Caco-2 (cell line): ENCODE measurements around the gene SHFL. TPM values are rescaled to one million over a fixed set of nuclear protein-coding genes. Genes with fewer than 3 reads are reported as not detected.

ENCODE experiments used
- Bru-seq: library from RNA; stranded (reverse); fragments of 400-500 nt; gene quantifications from one replicate; lab custom pipeline; 2021; lab: Mats Ljungman, UMichigan
- BruChase-seq, 2 experiments: library from RNA; stranded (reverse); fragments of 400-500 nt; gene quantifications; one replicate each; lab custom pipeline; 2021; lab: Mats Ljungman, UMichigan
- BruUV-seq: library from RNA; stranded (reverse); fragments of 400-500 nt; replicated peaks from 2 replicates; lab custom pipeline; 2021; lab: Mats Ljungman, UMichigan
- CTCF ChIA-PET: fragments of 300-600 bp; sonication (Branson Sonifier 250); formaldehyde crosslinking; loops from one replicate; lab custom pipeline; 2022; ENCODE audit warnings: antibody characterized with exemption; lab: Charles Lee
- POLR2A ChIA-PET: fragments of 300-600 bp; sonication (Branson Sonifier 250); formaldehyde crosslinking; loops from one replicate; lab custom pipeline; 2022; ENCODE audit warnings: antibody characterized with exemption; lab: Charles Lee
- DNase-seq, 2 experiments: peaks; one replicate each; pipeline versions ENCODE4 v3.0.0 to v3.0.0-alpha.2; 2020 to 2022
- H3K27me3 ChIP-seq: replicated peaks from 2 replicates; pipeline ENCODE4 v1.6.0; 2011; ENCODE audit warnings: low read length; ENCODE audit not compliant: control insufficient read depth, insufficient read depth
- H3K36me3 ChIP-seq: 2 replicates; pipeline ENCODE4 v1.5.1; 2011; ENCODE audit warnings: low read length; ENCODE audit not compliant: control insufficient read depth, insufficient read depth
- H3K4me1 ChIP-seq: fragments of 250-450 bp; sonication (Bioruptor Pico); 2 replicates; pipeline ENCODE4 v1.5.1; 2020; ENCODE audit warnings: mild to moderate bottlenecking
- H3K4me3 ChIP-seq: 2 replicates; pipeline ENCODE4 v1.5.1; 2011; ENCODE audit warnings: low read depth, mild to moderate bottlenecking, control low read depth, low read length
- H3K9me3 ChIP-seq: fragments of 250-450 bp; sonication (Bioruptor Pico); 2 replicates; pipeline ENCODE4 v1.5.1; 2020; ENCODE audit warnings: mild to moderate bottlenecking, moderate library complexity
- H3K27ac Mint-ChIP-seq: one replicate; pipeline ENCODE4 v1.8.0; 2022; ENCODE audit warnings: mixed read lengths; ENCODE audit not compliant: unreplicated experiment
- H3K27me3 Mint-ChIP-seq: one replicate; pipeline ENCODE4 v1.8.0; 2022; ENCODE audit warnings: mixed read lengths; ENCODE audit not compliant: insufficient read depth, unreplicated experiment
- H3K36me3 Mint-ChIP-seq: one replicate; pipeline ENCODE4 v1.8.0; 2022; ENCODE audit warnings: mild to moderate bottlenecking, mixed read lengths; ENCODE audit not compliant: insufficient read depth, unreplicated experiment
- H3K4me1 Mint-ChIP-seq: one replicate; pipeline ENCODE4 v1.8.0; 2022; ENCODE audit warnings: low read depth, mixed read lengths; ENCODE audit not compliant: unreplicated experiment
- H3K4me3 Mint-ChIP-seq: one replicate; pipeline ENCODE4 v1.8.0; 2022; ENCODE audit warnings: mild to moderate bottlenecking, moderate library complexity, mixed read lengths; ENCODE audit not compliant: unreplicated experiment
- H3K9me3 Mint-ChIP-seq: one replicate; pipeline ENCODE4 v1.8.0; 2022; ENCODE audit warnings: mixed read lengths; ENCODE audit not compliant: unreplicated experiment
- intact Hi-C: fragments of 100-400 bp; cut with micrococcal nuclease; formaldehyde crosslinking; loops from one replicate; pipeline ENCODE4 v1.10.0; 2022; ENCODE audit not compliant: unreplicated experiment
- long read RNA-seq: library from polyadenylated mRNA; stranded (forward); transcript quantifications from one replicate; pipeline ENCODE4 v2.0.0, GENCODE V29; 2022
- total RNA-seq: library from RNA; stranded (reverse); gene quantifications from 2 replicates; pipeline ENCODE4 v1.2.3, GENCODE V29; 2022
- TF ChIP-seq, protein P1 (sequence below), 2 experiments: fragments of 200-600 bp in 1 of 2; IDR thresholded peaks; 1 replicate in 1 of 2; 2 replicates in 1 of 2; pipeline versions ENCODE4 v1.5.1 to v1.8.0; 2011 to 2022; ENCODE audit warnings: antibody characterized with exemption in 1 of 2, control low read depth in 1 of 2, inconsistent platforms in 1 of 2, low read depth in 1 of 2, low read length in 1 of 2, mild to moderate bottlenecking in 1 of 2, moderate library complexity in 1 of 2; ENCODE audit not compliant: insufficient read depth in 1 of 2, severe bottlenecking in 1 of 2, unreplicated experiment in 1 of 2

The SHFL gene
- total RNA-seq (3.6 and 6.2 TPM in 2 replicates), Bru-seq, nascent RNA (percentile 35 among the genes with signal in this experiment), BruChase-seq, experiment 1, labeled RNA remaining after a 2-hour chase (percentile 37 among the genes with signal in this experiment), BruChase-seq, experiment 2, labeled RNA remaining after a 6-hour chase (percentile 38 among the genes with signal in this experiment)
- long read RNA-seq, transcript C19orf66-203 (7 exons, 2,079 nt), result major isoform, 6 of 9 reads
- long read RNA-seq, partial matches to known transcripts, result 0 of 9 reads
- long read RNA-seq, other reads (novel, unspliced or antisense), result 1 of 9 reads

DNA sequence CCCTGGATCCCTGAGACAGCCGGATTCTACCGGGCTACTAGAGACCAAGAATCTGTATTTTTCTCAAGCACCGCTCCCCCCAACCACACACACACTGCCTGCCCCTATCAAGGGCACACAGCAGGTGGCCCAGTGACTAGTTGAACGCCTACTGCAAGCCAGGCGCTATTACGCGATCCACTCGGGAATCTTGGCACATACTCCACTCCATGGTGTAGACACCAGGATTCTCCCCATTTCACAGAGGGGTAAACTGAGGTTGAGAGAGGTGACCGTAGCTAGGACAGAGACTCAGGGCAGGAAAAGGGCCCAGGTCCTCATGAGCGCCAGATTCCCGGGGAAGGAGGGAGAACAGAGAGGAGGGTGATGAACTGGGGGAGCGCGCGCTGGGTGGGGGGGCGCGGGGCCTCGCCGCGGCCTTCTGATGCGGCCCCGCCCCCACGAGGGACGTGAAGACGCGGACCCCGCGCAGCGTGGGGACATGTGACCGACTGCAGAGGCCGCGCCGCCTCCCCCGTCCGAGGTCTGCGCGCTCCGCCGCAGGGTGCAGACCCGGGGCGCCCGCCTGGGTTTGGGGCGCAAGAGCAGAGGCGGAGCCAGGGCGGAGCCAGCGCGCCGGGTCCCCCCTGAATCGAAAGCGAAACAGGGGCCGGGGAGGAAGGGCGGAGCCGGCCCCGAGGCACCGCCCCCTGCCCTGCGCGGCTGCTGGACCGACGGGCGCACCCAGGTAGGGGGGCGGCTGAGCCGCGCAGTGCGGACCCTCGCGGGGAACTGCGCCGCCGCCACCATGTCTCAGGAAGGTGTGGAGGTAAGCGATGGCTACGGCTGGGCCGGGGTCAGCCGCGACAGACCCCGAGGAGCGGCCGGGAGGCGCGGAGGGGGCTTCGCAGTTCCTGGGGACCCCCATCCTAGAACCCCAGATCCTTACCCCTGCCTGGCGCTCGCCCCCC lies at the start of gene SHFL:
Gene SHFL (plus strand): TSS at position 677 of the 950 bp plus-strand sequence. CDS start 111 bp downstream, at position 788.
- H3K27me3 Mint-ChIP-seq, result no peaks in the 10 kb centered on the region
- no peak within 1 kb of the TSS for H3K27ac Mint-ChIP-seq
- BruUV-seq, result no TSS peak
- TF ChIP-seq, protein P1, sequence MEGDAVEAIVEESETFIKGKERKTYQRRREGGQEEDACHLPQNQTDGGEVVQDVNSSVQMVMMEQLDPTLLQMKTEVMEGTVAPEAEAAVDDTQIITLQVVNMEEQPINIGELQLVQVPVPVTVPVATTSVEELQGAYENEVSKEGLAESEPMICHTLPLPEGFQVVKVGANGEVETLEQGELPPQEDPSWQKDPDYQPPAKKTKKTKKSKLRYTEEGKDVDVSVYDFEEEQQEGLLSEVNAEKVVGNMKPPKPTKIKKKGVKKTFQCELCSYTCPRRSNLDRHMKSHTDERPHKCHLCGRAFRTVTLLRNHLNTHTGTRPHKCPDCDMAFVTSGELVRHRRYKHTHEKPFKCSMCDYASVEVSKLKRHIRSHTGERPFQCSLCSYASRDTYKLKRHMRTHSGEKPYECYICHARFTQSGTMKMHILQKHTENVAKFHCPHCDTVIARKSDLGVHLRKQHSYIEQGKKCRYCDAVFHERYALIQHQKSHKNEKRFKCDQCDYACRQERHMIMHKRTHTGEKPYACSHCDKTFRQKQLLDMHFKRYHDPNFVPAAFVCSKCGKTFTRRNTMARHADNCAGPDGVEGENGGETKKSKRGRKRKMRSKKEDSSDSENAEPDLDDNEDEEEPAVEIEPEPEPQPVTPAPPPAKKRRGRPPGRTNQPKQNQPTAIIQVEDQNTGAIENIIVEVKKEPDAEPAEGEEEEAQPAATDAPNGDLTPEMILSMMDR (IDR thresholded peaks at IDR 0.05; ENCODE audit: insufficient read depth in 1 of 2, low read depth in 1 of 2, low read length in 1 of 2, severe bottlenecking in 1 of 2, unreplicated experiment in 1 of 2), result no peak
- peak within 1 kb of the TSS; percentile 89 for H3K4me3 Mint-ChIP-seq
- no peaks in the 10 kb centered on the region for H3K4me1 ChIP-seq
- H3K9me3 Mint-ChIP-seq, result no peaks in the 10 kb centered on the region
- no peaks in the 10 kb centered on the region for H3K27me3 ChIP-seq
- CTCF ChIA-PET, result no interaction called here
- H3K4me1 Mint-ChIP-seq, result no peaks in the 10 kb centered on the region
- H3K9me3 ChIP-seq, result no peaks in the 10 kb centered on the region
- DNase-seq, result peak in 1 of 2 experiments; percentile 63
- POLR2A ChIA-PET, result no interaction called here
- no peaks in the 10 kb centered on the region for H3K36me3 Mint-ChIP-seq
- intact Hi-C loops, result no loop called here
- H3K4me3 ChIP-seq, result peak within 1 kb of the TSS; percentile 72
- H3K36me3 ChIP-seq, result no peaks in the 10 kb centered on the region

DNA sequence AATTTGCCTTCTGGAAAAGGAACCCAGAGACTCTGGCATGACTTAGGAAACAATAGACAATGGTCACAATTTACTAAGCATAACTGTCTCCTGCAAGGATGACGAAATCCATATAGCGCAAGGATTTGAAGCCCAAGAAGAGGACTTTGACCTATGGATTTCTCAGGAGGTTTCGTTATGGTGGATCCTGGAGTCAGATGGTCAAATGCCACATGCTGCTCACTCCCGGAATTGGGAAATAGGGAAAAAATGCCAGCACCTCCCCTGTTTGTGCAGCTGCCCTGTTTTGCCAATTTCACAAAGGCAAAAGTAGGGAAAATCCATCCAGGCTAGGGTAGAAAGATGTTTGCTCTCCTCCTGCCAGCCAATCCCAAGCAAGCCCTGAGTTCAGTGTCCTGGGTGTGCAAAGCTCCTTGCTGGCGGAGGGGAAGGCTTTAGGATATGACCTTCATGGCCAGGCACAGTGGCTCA lies 49.5 kb upstream of the SHFL start:
- Mint-ChIP-seq H3K27ac (no peak overlapping the region), H3K9me3 (no peaks in the 10 kb centered on the region), H3K27me3 (peaks cover 15% of the 10 kb centered on the region), H3K4me1 (peaks cover 10% of the 10 kb centered on the region), H3K4me3 (no peak overlapping the region), H3K36me3 (no peaks in the 10 kb centered on the region)
- no TSS peak for BruUV-seq
- Histone ChIP-seq H3K27me3 (no peaks in the 10 kb centered on the region), H3K4me3 (no peak overlapping the region), H3K9me3 (no peaks in the 10 kb centered on the region), H3K36me3 (no peaks in the 10 kb centered on the region), H3K4me1 (peaks cover 15% of the 10 kb centered on the region)
- POLR2A ChIA-PET, result no interaction called here
- intact Hi-C loops, result no loop called here
- peak in 1 of 2 experiments; percentile 37 for DNase-seq
- TF ChIP-seq, protein P1 (IDR thresholded peaks at IDR 0.05; ENCODE audit: insufficient read depth in 1 of 2, low read depth in 1 of 2, low read length in 1 of 2, severe bottlenecking in 1 of 2, unreplicated experiment in 1 of 2), result no peak
- CTCF ChIA-PET, result no interaction called here

DNA sequence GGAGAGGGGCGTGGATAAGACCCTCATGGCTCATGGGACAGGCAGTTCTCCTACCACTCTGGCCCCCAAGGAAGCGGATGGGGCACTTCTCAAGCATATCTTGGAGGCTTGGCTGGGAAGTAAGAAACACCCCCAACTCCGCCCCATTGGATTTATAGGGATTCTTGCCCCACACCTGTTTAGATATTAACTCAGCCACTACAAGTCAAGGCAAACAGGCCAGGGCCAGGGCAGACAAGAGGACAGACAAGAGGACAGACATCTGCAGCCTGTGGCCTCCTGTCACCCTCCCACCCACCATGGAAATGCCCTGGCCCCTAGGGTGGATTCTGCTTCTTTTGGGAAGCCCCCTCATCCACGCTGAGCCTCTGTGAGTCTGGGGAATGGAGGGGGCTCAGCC lies 48.8 kb upstream of the SHFL start:
- DNase-seq, result no peak
- H3K27me3 ChIP-seq, result no peaks in the 10 kb centered on the region

More for the DNA sequence above, 48.8 kb upstream of the SHFL start:
- TF ChIP-seq, protein P1 (IDR thresholded peaks at IDR 0.05; ENCODE audit: insufficient read depth in 1 of 2, low read depth in 1 of 2, low read length in 1 of 2, severe bottlenecking in 1 of 2, unreplicated experiment in 1 of 2), result no peak
- Mint-ChIP-seq H3K4me3 (no peak overlapping the region), H3K9me3 (no peaks in the 10 kb centered on the region), H3K27ac (no peak overlapping the region), H3K4me1 (peaks cover 10% of the 10 kb centered on the region), H3K27me3 (peaks cover 12% of the 10 kb centered on the region), H3K36me3 (no peaks in the 10 kb centered on the region)
- BruUV-seq, result no TSS peak
- no peaks in the 10 kb centered on the region for H3K36me3 ChIP-seq
- H3K4me1 ChIP-seq, result peaks cover 15% of the 10 kb centered on the region
- no peaks in the 10 kb centered on the region for H3K9me3 ChIP-seq
- intact Hi-C loops, result no loop called here
- ChIA-PET CTCF (interaction anchor here (1.2 kb wide), 1 partner anchor 37 kb away, joined by 5 read pairs; no protein-coding TSS in a partner anchor), POLR2A (no interaction called here)
- no peak overlapping the region for H3K4me3 ChIP-seq
